Endothelial cell of umbilical vein (primary cell): ENCODE measurements around the gene TBXT. TPM values are rescaled to one million over a fixed set of nuclear protein-coding genes. Genes with fewer than 3 reads are reported as not detected.

Experiments used
- BruUV-seq: library from RNA; stranded (reverse); fragments of 400-500 nt; replicated peaks from 2 replicates; lab custom pipeline; 2021; lab: Mats Ljungman, UMichigan
- CTCF ChIA-PET: fragments of 300-600, 350-600 bp; sonication (Branson Sonifier 250); formaldehyde crosslinking; loops from one replicate; lab custom pipeline; 2021; ENCODE audit warnings: antibody characterized with exemption, inconsistent platforms; lab: Charles Lee
- POLR2A ChIA-PET: fragments of 300-600, 350-600 bp; sonication (Branson Sonifier 250); formaldehyde crosslinking; loops from one replicate; lab custom pipeline; 2021; ENCODE audit warnings: antibody characterized with exemption, inconsistent platforms; lab: Charles Lee
- DNase-seq: peaks from one replicate; pipeline ENCODE4 v3.0.0-alpha.2; 2011; ENCODE audit warnings: low read depth, low spot score
- FAIRE-seq: peaks from 2 replicates; lab custom pipeline; 2011; peaks lifted over from hg19 to GRCh38; lab: Jason Lieb, UNC
- H2AFZ ChIP-seq: 2 replicates; pipeline ENCODE4 v1.6.0; 2012; ENCODE audit warnings: low read depth, low read length, control low read depth, inconsistent platforms
- H3K27ac ChIP-seq: 2 replicates; pipeline ENCODE4 v1.5.1; 2011; ENCODE audit warnings: low read depth, mild to moderate bottlenecking, control low read depth, low read length, moderate library complexity; ENCODE audit not compliant: insufficient read depth
- H3K27me3 ChIP-seq, 2 experiments: 2 replicates each; pipeline versions ENCODE4 v1.6.0 to v1.6.1; 2011; ENCODE audit warnings: low read length in 2 of 2, mixed read lengths in 1 of 2; ENCODE audit not compliant: control insufficient read depth in 2 of 2, insufficient read depth in 2 of 2
- H3K36me3 ChIP-seq, 2 experiments: 2 replicates in 1 of 2; 3 replicates in 1 of 2; pipeline ENCODE4 v1.5.1; 2011; ENCODE audit warnings: low read length in 2 of 2, mild to moderate bottlenecking in 1 of 2, moderate library complexity in 1 of 2; ENCODE audit not compliant: control insufficient read depth in 2 of 2, insufficient read depth in 2 of 2; ENCODE audit errors: extremely low read depth in 1 of 2
- H3K4me1 ChIP-seq: 3 replicates; pipeline ENCODE4 v1.5.1; 2011; ENCODE audit warnings: mild to moderate bottlenecking, low read length; ENCODE audit not compliant: control insufficient read depth, insufficient read depth; ENCODE audit errors: extremely low read depth
- H3K4me2 ChIP-seq: 2 replicates; pipeline ENCODE4 v1.6.1; 2011; ENCODE audit warnings: low read length, control low read depth, mixed read lengths; ENCODE audit not compliant: insufficient read depth
- H3K4me3 ChIP-seq, 3 experiments: fragments of 200-600 bp in 1 of 3; sonication (generic), shearing (Covaris generic) in 1 of 3; replicated peaks in 1 of 3; 2 replicates each; pipeline ENCODE4 v1.5.1; 2011 to 2016; ENCODE audit warnings: control low read depth in 3 of 3, low read length in 3 of 3, mild to moderate bottlenecking in 2 of 3, inconsistent platforms in 1 of 3, low read depth in 1 of 3, moderate library complexity in 1 of 3; ENCODE audit not compliant: insufficient read depth in 1 of 3
- H3K79me2 ChIP-seq: 2 replicates; pipeline ENCODE4 v1.6.0; 2012; ENCODE audit warnings: low read length, inconsistent platforms; ENCODE audit not compliant: control insufficient read depth, insufficient read depth
- H3K9ac ChIP-seq: replicated peaks from 2 replicates; pipeline ENCODE3; 2011; ENCODE audit warnings: low read length, control low read depth; ENCODE audit not compliant: insufficient read depth; ENCODE audit errors: extremely low read depth
- H3K9me1 ChIP-seq: replicated peaks from 3 replicates; pipeline ENCODE4 v1.6.0; 2011; ENCODE audit warnings: mild to moderate bottlenecking, low read length; ENCODE audit not compliant: control insufficient read depth, insufficient read depth; ENCODE audit errors: extremely low read depth
- H3K9me3 ChIP-seq: replicated peaks from 2 replicates; pipeline ENCODE4 v1.5.1; 2012; ENCODE audit warnings: low read length, inconsistent platforms; ENCODE audit not compliant: control insufficient read depth, insufficient read depth
- H4K20me1 ChIP-seq: replicated peaks from 2 replicates; pipeline ENCODE3; 2011; ENCODE audit warnings: mild to moderate bottlenecking, low read length; ENCODE audit not compliant: control insufficient read depth, insufficient read depth; ENCODE audit errors: extremely low read depth
- EZH2 ChIP-seq: IDR thresholded peaks from 2 replicates; pipeline ENCODE4 v1.6.1; 2012; ENCODE audit warnings: borderline replicate concordance, low read depth, mild to moderate bottlenecking, moderate library complexity, low read length, inconsistent platforms; ENCODE audit not compliant: severe bottlenecking
- FOS ChIP-seq: IDR thresholded peaks from 2 replicates; pipeline ENCODE4 v1.6.1; 2011; ENCODE audit warnings: mild to moderate bottlenecking, low read length, moderate library complexity, borderline replicate concordance; ENCODE audit not compliant: insufficient read depth
- GATA2 ChIP-seq: IDR thresholded peaks from 2 replicates; pipeline ENCODE4 v1.7.0; 2011; ENCODE audit warnings: low read depth, mild to moderate bottlenecking, moderate library complexity, mixed read lengths, low read length; ENCODE audit not compliant: insufficient read length, insufficient read depth
- JUN ChIP-seq: IDR thresholded peaks from 2 replicates; pipeline ENCODE4 v1.6.1; 2011; ENCODE audit warnings: borderline replicate concordance, low read depth; ENCODE audit not compliant: insufficient read length, insufficient read depth
- MYC ChIP-seq: IDR thresholded peaks from one replicate; pipeline ENCODE4 v1.6.1; 2011; ENCODE audit warnings: mild to moderate bottlenecking, low read depth, low read length
- POLR2A ChIP-seq: IDR thresholded peaks from 2 replicates; pipeline ENCODE4 v1.6.1; 2012; ENCODE audit warnings: low read depth, mild to moderate bottlenecking, control low read depth, low read length
- POLR2AphosphoS5 ChIP-seq: IDR thresholded peaks from 2 replicates; pipeline ENCODE4 v1.6.1; 2012; ENCODE audit warnings: low read depth, mild to moderate bottlenecking, control low read depth, low read length, moderate library complexity; ENCODE audit not compliant: insufficient read depth
- dilution Hi-C: fragments of 300-500 bp; cut with MboI; formaldehyde crosslinking; loops from one replicate; pipeline ENCODE4 v1.15.0; 2019; ENCODE audit warnings: low sequenced_read_pairs; ENCODE audit not compliant: extremely low pct_ligation_motif_present
- intact Hi-C: fragments of 100-400 bp; cut with micrococcal nuclease; formaldehyde crosslinking; loops from one replicate; pipeline ENCODE4 v1.10.0; 2022
- polyA plus RNA-seq, 4 experiments: library from polyadenylated mRNA; depleted of rRNA in 3 of 4; stranded (reverse) in 3 of 4; unstranded in 1 of 4; fragments of >200 nt; gene quantifications; 2 replicates each; pipeline versions ENCODE4 v1.2.1 to v1.2.3, GENCODE V29; 2011 to 2012; ENCODE audit warnings: missing spikeins in 1 of 4
- total RNA-seq: library from RNA; stranded (reverse); gene quantifications from 2 replicates; pipeline ENCODE4 v1.2.3, GENCODE V29; 2021
- TF ChIP-seq, protein P1 (sequence below): IDR thresholded peaks from 2 replicates; pipeline ENCODE4 v1.6.1; 2011; ENCODE audit not compliant: insufficient read depth, insufficient read length
- TF ChIP-seq, protein P2 (sequence below), 2 donors: IDR thresholded peaks; 1 replicate in 1 of 2; 2 replicates in 1 of 2; pipeline ENCODE4 v1.5.1; 2011; ENCODE audit warnings: low read length in 2 of 2, mild to moderate bottlenecking in 2 of 2, moderate library complexity in 2 of 2, control low read depth in 1 of 2, inconsistent platforms in 1 of 2, low read depth in 1 of 2; ENCODE audit not compliant: insufficient read depth in 1 of 2; ENCODE audit errors: extremely low read depth in 1 of 2

The TBXT gene
- total and polyA plus RNA-seq, 2 donors (not counting 3 experiments of a cell fraction or from before 2014, with no cell fraction given), result not detected

DNA sequence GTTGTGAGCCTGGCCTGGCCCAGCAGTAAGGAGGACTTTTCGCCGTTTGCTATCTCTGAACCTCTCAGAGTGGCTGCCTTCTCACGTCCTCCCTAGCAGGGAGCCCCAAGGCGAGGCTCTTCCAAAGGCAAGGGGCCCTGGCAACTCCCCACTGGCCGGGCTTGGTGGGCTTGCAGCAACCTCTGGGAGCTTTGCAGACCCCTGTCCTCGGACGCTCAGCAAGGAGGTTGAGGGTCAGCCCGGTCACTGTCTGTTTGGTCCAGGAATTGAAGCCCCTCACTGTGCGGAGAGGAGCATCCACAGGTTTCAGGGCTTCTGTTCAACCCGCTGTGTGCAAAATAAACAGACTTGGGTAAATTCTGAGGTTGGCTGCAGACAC lies 28.2 kb upstream of the TBXT start:
- POLR2A ChIA-PET, result no interaction called here
- no peak overlapping the region for H2AFZ ChIP-seq
- no peak for DNase-seq

More for the DNA sequence above, 28.2 kb upstream of the TBXT start:
- Histone ChIP-seq H3K9me3 (no peaks in the 10 kb centered on the region), H3K4me3 (no peak overlapping the region), H3K9me1 (no peaks in the 10 kb centered on the region), H3K27me3 (no peaks in the 10 kb centered on the region), H3K36me3 (no peaks in the 10 kb centered on the region), H3K4me2 (no peak overlapping the region), H3K9ac (no peak overlapping the region), H3K4me1 (no peaks in the 10 kb centered on the region), H4K20me1 (no peaks in the 10 kb centered on the region), H3K27ac (no peak overlapping the region), H3K79me2 (no peaks in the 10 kb centered on the region)
- FAIRE-seq, result no peak
- TF ChIP-seq, protein P1, sequence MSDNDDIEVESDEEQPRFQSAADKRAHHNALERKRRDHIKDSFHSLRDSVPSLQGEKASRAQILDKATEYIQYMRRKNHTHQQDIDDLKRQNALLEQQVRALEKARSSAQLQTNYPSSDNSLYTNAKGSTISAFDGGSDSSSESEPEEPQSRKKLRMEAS, result no peak
- TF ChIP-seq JUN (no peak), MYC (no peak), FOS (no peak), EZH2 (no peak), POLR2AphosphoS5 (no peak), GATA2 (no peak), POLR2A (no peak)
- TF ChIP-seq, protein P2, sequence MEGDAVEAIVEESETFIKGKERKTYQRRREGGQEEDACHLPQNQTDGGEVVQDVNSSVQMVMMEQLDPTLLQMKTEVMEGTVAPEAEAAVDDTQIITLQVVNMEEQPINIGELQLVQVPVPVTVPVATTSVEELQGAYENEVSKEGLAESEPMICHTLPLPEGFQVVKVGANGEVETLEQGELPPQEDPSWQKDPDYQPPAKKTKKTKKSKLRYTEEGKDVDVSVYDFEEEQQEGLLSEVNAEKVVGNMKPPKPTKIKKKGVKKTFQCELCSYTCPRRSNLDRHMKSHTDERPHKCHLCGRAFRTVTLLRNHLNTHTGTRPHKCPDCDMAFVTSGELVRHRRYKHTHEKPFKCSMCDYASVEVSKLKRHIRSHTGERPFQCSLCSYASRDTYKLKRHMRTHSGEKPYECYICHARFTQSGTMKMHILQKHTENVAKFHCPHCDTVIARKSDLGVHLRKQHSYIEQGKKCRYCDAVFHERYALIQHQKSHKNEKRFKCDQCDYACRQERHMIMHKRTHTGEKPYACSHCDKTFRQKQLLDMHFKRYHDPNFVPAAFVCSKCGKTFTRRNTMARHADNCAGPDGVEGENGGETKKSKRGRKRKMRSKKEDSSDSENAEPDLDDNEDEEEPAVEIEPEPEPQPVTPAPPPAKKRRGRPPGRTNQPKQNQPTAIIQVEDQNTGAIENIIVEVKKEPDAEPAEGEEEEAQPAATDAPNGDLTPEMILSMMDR (IDR thresholded peaks at IDR 0.05; ENCODE audit: extremely low read depth in 1 of 2, insufficient read depth in 1 of 2, low read depth in 1 of 2, low read length in 2 of 2), result no peak
- no TSS peak for BruUV-seq
- CTCF ChIA-PET, result no interaction called here
- intact Hi-C loops (no loop called here), dilution Hi-C loops (no loop called here)
